ENCODE data around the gene OR52I2. TPM values are rescaled to one million over a fixed set of nuclear protein-coding genes. Genes with fewer than 3 reads are reported as not detected.

The OR52I2 gene
- polyA plus RNA-seq, 1 of the 3 experiments (the other 2 are of a cell fraction): not detected

GRCh38 chr11:4605057-4605456, 23.5 kb downstream of the OR52I2 start:
- Histone ChIP-seq H3K36me3 (replicated peaks in 1 of 2; ENCODE audit: control insufficient read depth in 1 of 2, insufficient read depth in 2 of 2, low read length in 1 of 2) (peaks cover 15 to 40% of the 10 kb centered on the region in 2 experiments), H3K27me3 (ENCODE audit: insufficient read depth) (no peaks in the 10 kb centered on the region), H3K4me3 (ENCODE audit: low read depth in 2 of 2, low read length in 1 of 2) (no peak overlapping the region), H3K9ac (no peak overlapping the region), H3K9me2 (no peaks in the 10 kb centered on the region), H3K9me3 (no peaks in the 10 kb centered on the region), H3K4me2 (no peak overlapping the region), H3K4me1 (ENCODE audit: control insufficient read depth in 1 of 2, insufficient read depth in 2 of 2, low read depth in 1 of 2, low read length in 1 of 2) (peaks cover 0 to 10% of the 10 kb centered on the region in 2 experiments; a peak in 3 of 4 replicates), H3F3A (replicated peaks; ENCODE audit: insufficient read depth) (no peaks in the 10 kb centered on the region), H2AFZ (ENCODE audit: low read depth) (no peak overlapping the region), H3K27ac (ENCODE audit: low read depth in 2 of 2, low read length in 1 of 2) (no peak overlapping the region), H4K20me1 (ENCODE audit: insufficient read depth) (no peaks in the 10 kb centered on the region), H3K79me2 (ENCODE audit: insufficient read depth) (no peaks in the 10 kb centered on the region; the same call in 1 of the 2 replicates)
- POLR2A ChIA-PET: no interaction called here
- TF ChIP-seq, protein P1, sequence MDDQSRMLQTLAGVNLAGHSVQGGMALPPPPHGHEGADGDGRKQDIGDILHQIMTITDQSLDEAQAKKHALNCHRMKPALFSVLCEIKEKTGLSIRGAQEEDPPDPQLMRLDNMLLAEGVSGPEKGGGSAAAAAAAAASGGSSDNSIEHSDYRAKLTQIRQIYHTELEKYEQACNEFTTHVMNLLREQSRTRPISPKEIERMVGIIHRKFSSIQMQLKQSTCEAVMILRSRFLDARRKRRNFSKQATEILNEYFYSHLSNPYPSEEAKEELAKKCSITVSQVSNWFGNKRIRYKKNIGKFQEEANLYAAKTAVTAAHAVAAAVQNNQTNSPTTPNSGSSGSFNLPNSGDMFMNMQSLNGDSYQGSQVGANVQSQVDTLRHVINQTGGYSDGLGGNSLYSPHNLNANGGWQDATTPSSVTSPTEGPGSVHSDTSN (IDR thresholded peaks at IDR 0.05): no peak
- TF ChIP-seq RXRA (IDR thresholded peaks at IDR 0.05; ENCODE audit: borderline replicate concordance, low read depth) (no peak), EZH2phosphoT487 (IDR thresholded peaks at IDR 0.05; ENCODE audit: borderline replicate concordance, low read depth) (no peak), RAD21 (IDR thresholded peaks at IDR 0.05; ENCODE audit: low read length) (no peak), ELF1 (IDR thresholded peaks at IDR 0.05) (no peak), TEAD4 (IDR thresholded peaks at IDR 0.05; ENCODE audit: borderline replicate concordance, insufficient read depth) (no peak), RFX5 (IDR thresholded peaks at IDR 0.05; ENCODE audit: low read length) (no peak), YY1 (IDR thresholded peaks at IDR 0.05; ENCODE audit: low read depth) (no peak), GABPA (IDR thresholded peaks at IDR 0.05; ENCODE audit: low read depth) (no peak), TAF1 (IDR thresholded peaks at IDR 0.05; ENCODE audit: borderline replicate concordance, low read depth, low read length) (no peak), MAX (IDR thresholded peaks at IDR 0.05; ENCODE audit: low read depth) (no peak), NRF1 (IDR thresholded peaks at IDR 0.05; ENCODE audit: low read depth, low read length) (no peak), MXI1 (IDR thresholded peaks at IDR 0.05; ENCODE audit: low read depth, low read length) (no peak)
- TF ChIP-seq, protein P2, sequence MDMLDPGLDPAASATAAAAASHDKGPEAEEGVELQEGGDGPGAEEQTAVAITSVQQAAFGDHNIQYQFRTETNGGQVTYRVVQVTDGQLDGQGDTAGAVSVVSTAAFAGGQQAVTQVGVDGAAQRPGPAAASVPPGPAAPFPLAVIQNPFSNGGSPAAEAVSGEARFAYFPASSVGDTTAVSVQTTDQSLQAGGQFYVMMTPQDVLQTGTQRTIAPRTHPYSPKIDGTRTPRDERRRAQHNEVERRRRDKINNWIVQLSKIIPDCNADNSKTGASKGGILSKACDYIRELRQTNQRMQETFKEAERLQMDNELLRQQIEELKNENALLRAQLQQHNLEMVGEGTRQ (IDR thresholded peaks at IDR 0.05; ENCODE audit: borderline replicate concordance, low read depth, low read length): no peak
- TF ChIP-seq, protein P3, sequence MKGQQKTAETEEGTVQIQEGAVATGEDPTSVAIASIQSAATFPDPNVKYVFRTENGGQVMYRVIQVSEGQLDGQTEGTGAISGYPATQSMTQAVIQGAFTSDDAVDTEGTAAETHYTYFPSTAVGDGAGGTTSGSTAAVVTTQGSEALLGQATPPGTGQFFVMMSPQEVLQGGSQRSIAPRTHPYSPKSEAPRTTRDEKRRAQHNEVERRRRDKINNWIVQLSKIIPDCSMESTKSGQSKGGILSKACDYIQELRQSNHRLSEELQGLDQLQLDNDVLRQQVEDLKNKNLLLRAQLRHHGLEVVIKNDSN (IDR thresholded peaks at IDR 0.05; ENCODE audit: borderline replicate concordance, low read depth): no peak
- TF ChIP-seq, protein P4, sequence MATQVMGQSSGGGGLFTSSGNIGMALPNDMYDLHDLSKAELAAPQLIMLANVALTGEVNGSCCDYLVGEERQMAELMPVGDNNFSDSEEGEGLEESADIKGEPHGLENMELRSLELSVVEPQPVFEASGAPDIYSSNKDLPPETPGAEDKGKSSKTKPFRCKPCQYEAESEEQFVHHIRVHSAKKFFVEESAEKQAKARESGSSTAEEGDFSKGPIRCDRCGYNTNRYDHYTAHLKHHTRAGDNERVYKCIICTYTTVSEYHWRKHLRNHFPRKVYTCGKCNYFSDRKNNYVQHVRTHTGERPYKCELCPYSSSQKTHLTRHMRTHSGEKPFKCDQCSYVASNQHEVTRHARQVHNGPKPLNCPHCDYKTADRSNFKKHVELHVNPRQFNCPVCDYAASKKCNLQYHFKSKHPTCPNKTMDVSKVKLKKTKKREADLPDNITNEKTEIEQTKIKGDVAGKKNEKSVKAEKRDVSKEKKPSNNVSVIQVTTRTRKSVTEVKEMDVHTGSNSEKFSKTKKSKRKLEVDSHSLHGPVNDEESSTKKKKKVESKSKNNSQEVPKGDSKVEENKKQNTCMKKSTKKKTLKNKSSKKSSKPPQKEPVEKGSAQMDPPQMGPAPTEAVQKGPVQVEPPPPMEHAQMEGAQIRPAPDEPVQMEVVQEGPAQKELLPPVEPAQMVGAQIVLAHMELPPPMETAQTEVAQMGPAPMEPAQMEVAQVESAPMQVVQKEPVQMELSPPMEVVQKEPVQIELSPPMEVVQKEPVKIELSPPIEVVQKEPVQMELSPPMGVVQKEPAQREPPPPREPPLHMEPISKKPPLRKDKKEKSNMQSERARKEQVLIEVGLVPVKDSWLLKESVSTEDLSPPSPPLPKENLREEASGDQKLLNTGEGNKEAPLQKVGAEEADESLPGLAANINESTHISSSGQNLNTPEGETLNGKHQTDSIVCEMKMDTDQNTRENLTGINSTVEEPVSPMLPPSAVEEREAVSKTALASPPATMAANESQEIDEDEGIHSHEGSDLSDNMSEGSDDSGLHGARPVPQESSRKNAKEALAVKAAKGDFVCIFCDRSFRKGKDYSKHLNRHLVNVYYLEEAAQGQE (IDR thresholded peaks at IDR 0.05; ENCODE audit: low read depth, low read length): no peak
- CTCF ChIA-PET: interaction anchor here (2.9 kb wide), 1 partner anchor 22 kb away, joined by 10 read pairs; no protein-coding TSS in a partner anchor
- DNase-seq: no peak
- WGBS (ENCODE audit: low lambda C conversion rate): 92% methylated on average over 4 of the region's 4 CpGs

All from SK-N-SH (cell line).